Fibroblast of lung (primary cell): ENCODE measurements around the gene CCDC12. TPM values are rescaled to one million over a fixed set of nuclear protein-coding genes. Genes with fewer than 3 reads are reported as not detected.
A peak's percentile ranks its signal among the peaks of the same experiment; 100 is the strongest.

Experiments
- DNase-seq, 2 donors: peaks; one replicate each; pipeline versions ENCODE4 v3.0.0 to v3.0.0-alpha.2; 2010; ENCODE audit warnings: low read depth in 2 of 2
- H2AFZ ChIP-seq: 2 replicates; pipeline ENCODE4 v1.5.1; 2012; ENCODE audit warnings: low read length, control low read depth, inconsistent platforms
- H3K27ac ChIP-seq: 2 replicates; pipeline ENCODE4 v1.5.1; 2011; ENCODE audit warnings: low read length, control low read depth; ENCODE audit not compliant: insufficient read depth
- H3K27me3 ChIP-seq: 2 replicates; pipeline ENCODE4 v1.5.1; 2011; ENCODE audit warnings: mild to moderate bottlenecking, low read length; ENCODE audit not compliant: control insufficient read depth, insufficient read depth
- H3K36me3 ChIP-seq: 2 replicates; pipeline ENCODE4 v1.5.1; 2011; ENCODE audit warnings: low read length; ENCODE audit not compliant: control insufficient read depth, insufficient read depth
- H3K4me1 ChIP-seq: 2 replicates; pipeline ENCODE4 v1.5.1; 2011; ENCODE audit warnings: low read length; ENCODE audit not compliant: control insufficient read depth, insufficient read depth; ENCODE audit errors: extremely low read depth
- H3K4me2 ChIP-seq: 2 replicates; pipeline ENCODE4 v1.5.1; 2011; ENCODE audit warnings: low read length, control low read depth; ENCODE audit not compliant: insufficient read depth; ENCODE audit errors: extremely low read depth
- H3K4me3 ChIP-seq, 4 experiments: fragments of 200-600 bp in 1 of 4; sonication (generic) in 1 of 4; replicated peaks in 1 of 4; 2 replicates each; pipeline ENCODE4 v1.5.1; 2011 to 2016; ENCODE audit warnings: low read length in 4 of 4, low read depth in 3 of 4, mild to moderate bottlenecking in 3 of 4, control low read depth in 2 of 4, inconsistent platforms in 1 of 4, mixed read lengths in 1 of 4; ENCODE audit not compliant: insufficient read depth in 1 of 4; ENCODE audit errors: control extremely low read depth in 1 of 4
- H3K79me2 ChIP-seq: 2 replicates; pipeline ENCODE4 v1.5.1; 2012; ENCODE audit warnings: mild to moderate bottlenecking, low read length, inconsistent platforms; ENCODE audit not compliant: control insufficient read depth, insufficient read depth
- H3K9ac ChIP-seq: 2 replicates; pipeline ENCODE4 v1.5.1; 2011; ENCODE audit warnings: mild to moderate bottlenecking, low read length, control low read depth; ENCODE audit not compliant: insufficient read depth
- H3K9me3 ChIP-seq: 2 replicates; pipeline ENCODE4 v1.5.1; 2012; ENCODE audit warnings: low read depth, low read length; ENCODE audit not compliant: control insufficient read depth, insufficient read depth
- H4K20me1 ChIP-seq: 2 replicates; pipeline ENCODE4 v1.5.1; 2011; ENCODE audit warnings: low read length; ENCODE audit not compliant: control insufficient read depth, insufficient read depth; ENCODE audit errors: extremely low read depth
- EZH2 ChIP-seq: IDR thresholded peaks from 2 replicates; pipeline ENCODE4 v1.5.1; 2012; ENCODE audit warnings: low read length, control low read depth, mild to moderate bottlenecking; ENCODE audit errors: missing control alignments
- polyA plus RNA-seq, 2 donors: library from polyadenylated mRNA; depleted of rRNA in 1 of 2; stranded (reverse) in 1 of 2; unstranded in 1 of 2; fragments of >200 nt; gene quantifications; 2 replicates each; pipeline ENCODE4 v1.2.1, GENCODE V29; 2011 to 2012; ENCODE audit warnings: missing spikeins in 1 of 2
- total RNA-seq: library from RNA; depleted of rRNA; stranded (reverse); fragments of >200 nt; gene quantifications from 2 replicates; pipeline ENCODE4 v1.2.1, GENCODE V29; 2014
- TF ChIP-seq, protein P1 (sequence below), 2 donors: IDR thresholded peaks in 1 of 2; conservative IDR thresholded peaks in 1 of 2; 1 replicate in 1 of 2; 2 replicates in 1 of 2; pipeline ENCODE4 v1.5.1; 2011 to 2012; ENCODE audit warnings: low read length in 2 of 2, control low read depth in 1 of 2, inconsistent platforms in 1 of 2, low read depth in 1 of 2, mild to moderate bottlenecking in 1 of 2

The CCDC12 gene
- total and polyA plus RNA-seq, 2 donors (not counting 1 experiment from before 2014, with no cell fraction given), result 28.0 to 29.2 TPM

DNA sequence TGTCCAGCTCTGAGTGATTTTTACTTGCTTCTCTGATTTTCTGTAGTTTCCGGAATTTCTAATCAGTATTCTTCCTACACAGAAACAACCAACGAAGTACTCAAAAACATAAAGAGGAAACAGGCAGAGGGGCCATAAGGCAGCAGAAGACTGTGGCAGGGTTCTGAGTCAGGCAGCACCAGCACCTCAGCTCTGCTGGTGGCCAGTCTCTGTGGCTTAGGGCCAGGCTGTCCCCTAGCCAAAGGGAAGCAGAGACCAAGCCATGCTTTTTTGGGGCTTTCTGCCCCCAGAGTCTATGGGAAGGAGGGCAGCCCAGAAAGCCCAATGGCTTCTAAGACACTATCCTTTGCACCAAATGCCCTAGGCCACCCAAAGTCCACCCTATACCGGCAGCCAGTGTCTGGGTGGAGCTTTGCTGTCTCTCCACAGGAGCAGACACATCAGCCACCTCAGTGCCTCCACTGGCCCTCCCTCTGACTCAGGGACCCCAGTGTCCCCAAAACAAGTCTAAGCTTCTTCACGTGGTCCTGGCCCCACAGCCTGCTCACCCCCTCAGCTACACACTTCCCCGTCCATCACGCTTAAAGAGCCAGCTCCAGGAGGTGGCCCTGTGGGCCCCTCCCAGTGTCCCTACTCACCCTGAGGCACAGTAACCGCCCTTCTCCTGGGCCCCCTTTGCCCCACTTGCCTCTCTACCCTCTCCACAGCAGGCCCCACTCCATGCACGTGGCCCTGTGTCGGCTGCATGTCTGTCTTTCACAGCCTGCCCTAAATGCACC, 46.2 kb downstream of the CCDC12 start:
- TF ChIP-seq, protein P1, sequence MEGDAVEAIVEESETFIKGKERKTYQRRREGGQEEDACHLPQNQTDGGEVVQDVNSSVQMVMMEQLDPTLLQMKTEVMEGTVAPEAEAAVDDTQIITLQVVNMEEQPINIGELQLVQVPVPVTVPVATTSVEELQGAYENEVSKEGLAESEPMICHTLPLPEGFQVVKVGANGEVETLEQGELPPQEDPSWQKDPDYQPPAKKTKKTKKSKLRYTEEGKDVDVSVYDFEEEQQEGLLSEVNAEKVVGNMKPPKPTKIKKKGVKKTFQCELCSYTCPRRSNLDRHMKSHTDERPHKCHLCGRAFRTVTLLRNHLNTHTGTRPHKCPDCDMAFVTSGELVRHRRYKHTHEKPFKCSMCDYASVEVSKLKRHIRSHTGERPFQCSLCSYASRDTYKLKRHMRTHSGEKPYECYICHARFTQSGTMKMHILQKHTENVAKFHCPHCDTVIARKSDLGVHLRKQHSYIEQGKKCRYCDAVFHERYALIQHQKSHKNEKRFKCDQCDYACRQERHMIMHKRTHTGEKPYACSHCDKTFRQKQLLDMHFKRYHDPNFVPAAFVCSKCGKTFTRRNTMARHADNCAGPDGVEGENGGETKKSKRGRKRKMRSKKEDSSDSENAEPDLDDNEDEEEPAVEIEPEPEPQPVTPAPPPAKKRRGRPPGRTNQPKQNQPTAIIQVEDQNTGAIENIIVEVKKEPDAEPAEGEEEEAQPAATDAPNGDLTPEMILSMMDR (conservative IDR thresholded peaks at IDR 0.05 in 1 of 2, IDR thresholded peaks at IDR 0.05 in 1 of 2; ENCODE audit: low read depth in 1 of 2, low read length in 2 of 2), result no peak
- TF ChIP-seq EZH2, result no peak
- H3K4me2 ChIP-seq, result no peak overlapping the region
- H3K27ac ChIP-seq, result peak overlapping the region; percentile 16
- no peak overlapping the region for H3K4me3 ChIP-seq
- no peaks in the 10 kb centered on the region for H3K9me3 ChIP-seq
- no peak overlapping the region for H2AFZ ChIP-seq
- no peaks in the 10 kb centered on the region for H3K27me3 ChIP-seq
- peaks cover 38% of the 10 kb centered on the region for H3K4me1 ChIP-seq
- H3K36me3 ChIP-seq, result peaks cover 9% of the 10 kb centered on the region
- no peak for DNase-seq
- H4K20me1 ChIP-seq, result no peaks in the 10 kb centered on the region
- no peak overlapping the region for H3K9ac ChIP-seq
- H3K79me2 ChIP-seq, result peaks cover 56% of the 10 kb centered on the region

DNA sequence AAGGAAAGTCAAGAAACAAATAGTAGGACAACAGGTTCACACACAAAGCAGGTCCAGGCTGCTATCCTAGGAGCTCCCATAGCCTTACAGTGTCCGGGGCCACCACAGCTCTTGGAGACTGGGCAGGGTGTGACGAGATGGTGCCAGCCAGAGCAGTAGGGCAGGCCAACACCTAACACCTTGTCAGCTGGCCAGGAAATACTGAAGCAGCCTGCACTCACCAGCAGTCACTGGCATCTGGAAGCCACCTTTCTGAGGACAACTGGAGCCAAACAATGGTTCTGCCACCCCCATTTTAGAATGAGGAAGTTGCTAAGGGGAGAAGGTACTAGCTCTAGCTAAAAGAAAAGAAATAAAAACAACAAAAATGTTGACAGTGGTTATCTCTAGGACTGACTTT, 47.2 kb downstream of the CCDC12 start:
- no peaks in the 10 kb centered on the region for H3K9me3 ChIP-seq
- no peak overlapping the region for H3K4me3 ChIP-seq
- H3K4me1 ChIP-seq, result peaks cover 27% of the 10 kb centered on the region
- H4K20me1 ChIP-seq, result no peaks in the 10 kb centered on the region
- no peak for TF ChIP-seq EZH2
- TF ChIP-seq, protein P1 (conservative IDR thresholded peaks at IDR 0.05 in 1 of 2, IDR thresholded peaks at IDR 0.05 in 1 of 2; ENCODE audit: low read depth in 1 of 2, low read length in 2 of 2), result no peak
- H3K79me2 ChIP-seq, result peaks cover 47% of the 10 kb centered on the region
- peaks cover 12% of the 10 kb centered on the region for H3K36me3 ChIP-seq
- DNase-seq, result no peak
- no peak overlapping the region for H3K4me2 ChIP-seq
- no peak overlapping the region for H2AFZ ChIP-seq
- H3K27me3 ChIP-seq, result no peaks in the 10 kb centered on the region
- no peak overlapping the region for H3K27ac ChIP-seq
- H3K9ac ChIP-seq, result no peak overlapping the region

DNA sequence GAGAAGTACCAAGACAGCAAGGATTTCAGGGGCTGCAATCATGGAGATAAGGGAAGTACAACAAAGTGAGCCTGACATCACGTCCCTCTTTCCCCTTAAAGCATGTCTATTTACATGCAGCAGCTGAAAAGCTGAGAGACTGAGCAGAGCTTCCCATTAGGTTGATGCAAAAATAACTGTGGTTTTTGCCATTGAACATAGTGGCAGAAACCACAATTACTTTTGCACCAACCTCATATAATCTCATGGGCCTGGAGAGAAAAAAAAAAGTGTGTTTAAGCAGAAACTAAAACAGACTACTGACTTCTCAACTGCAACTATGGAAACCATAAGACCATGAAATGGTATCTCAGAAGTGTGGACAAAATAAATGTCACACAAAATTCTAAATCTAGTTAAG, 48.3 kb downstream of the CCDC12 start:
- Histone ChIP-seq H3K9me3 (no peaks in the 10 kb centered on the region), H3K27me3 (no peaks in the 10 kb centered on the region), H4K20me1 (no peaks in the 10 kb centered on the region), H3K4me3 (no peak overlapping the region), H3K36me3 (peaks cover 13% of the 10 kb centered on the region), H3K4me1 (peaks cover 22% of the 10 kb centered on the region), H3K9ac (no peak overlapping the region), H2AFZ (no peak overlapping the region), H3K4me2 (no peak overlapping the region), H3K79me2 (peaks cover 40% of the 10 kb centered on the region), H3K27ac (no peak overlapping the region)
- TF ChIP-seq, protein P1 (conservative IDR thresholded peaks at IDR 0.05 in 1 of 2, IDR thresholded peaks at IDR 0.05 in 1 of 2; ENCODE audit: low read depth in 1 of 2, low read length in 2 of 2), result no peak
- no peak for TF ChIP-seq EZH2
- no peak for DNase-seq
